H9 (cell line): ENCODE measurements around the gene ELFN2. TPM values are rescaled to one million over a fixed set of nuclear protein-coding genes. Genes with fewer than 3 reads are reported as not detected.

Experiments
- DNase-seq: peaks from one replicate; pipeline ENCODE4 v3.0.0-alpha.2; 2017
- H2AFZ ChIP-seq: one replicate; pipeline ENCODE4 v1.6.1; 2013; ENCODE audit warnings: mild to moderate bottlenecking, low read length, control low read depth, moderate library complexity
- H2AK5ac ChIP-seq: 2 replicates; pipeline ENCODE4 v1.6.1; 2013; ENCODE audit warnings: low read length, control low read depth, mixed read lengths; ENCODE audit not compliant: insufficient read length
- H2BK120ac ChIP-seq: one replicate; pipeline ENCODE4 v1.6.1; 2013; ENCODE audit warnings: low read depth, mild to moderate bottlenecking, low read length, control low read depth, inconsistent platforms; ENCODE audit not compliant: poor library complexity, severe bottlenecking
- H2BK12ac ChIP-seq: 2 replicates; pipeline ENCODE4 v1.6.1; 2013; ENCODE audit warnings: low read length, control low read depth, mixed read lengths, low read depth; ENCODE audit not compliant: insufficient read length
- H2BK15ac ChIP-seq: 2 replicates; pipeline ENCODE4 v1.6.1; 2013; ENCODE audit warnings: low read depth, low read length, control low read depth
- H2BK20ac ChIP-seq: one replicate; pipeline ENCODE4 v1.6.1; 2013; ENCODE audit warnings: low read depth, mild to moderate bottlenecking, low read length, control low read depth, inconsistent platforms; ENCODE audit not compliant: poor library complexity, severe bottlenecking
- H2BK5ac ChIP-seq: 2 replicates; pipeline ENCODE4 v1.6.1; 2013; ENCODE audit warnings: low read length, control low read depth, mixed read lengths; ENCODE audit not compliant: insufficient read length
- H3K14ac ChIP-seq: 2 replicates; pipeline ENCODE4 v1.6.1; 2013; ENCODE audit warnings: low read length, control low read depth; ENCODE audit not compliant: insufficient read depth
- H3K18ac ChIP-seq: 2 replicates; pipeline ENCODE4 v1.6.1; 2013; ENCODE audit warnings: low read depth, mild to moderate bottlenecking, mixed read lengths, low read length, control low read depth; ENCODE audit not compliant: insufficient read length
- H3K23ac ChIP-seq: 2 replicates; pipeline ENCODE4 v1.6.1; 2013; ENCODE audit warnings: low read length, control low read depth, mixed read lengths, low read depth; ENCODE audit not compliant: insufficient read length
- H3K23me2 ChIP-seq: 2 replicates; pipeline ENCODE4 v1.6.1; 2013; ENCODE audit warnings: low read depth, mild to moderate bottlenecking, mixed read lengths, low read length, control low read depth; ENCODE audit not compliant: insufficient read length, poor library complexity, severe bottlenecking
- H3K27ac ChIP-seq: 2 replicates; pipeline ENCODE4 v1.5.1; 2013; ENCODE audit warnings: low read length, control low read depth, mixed read lengths, low read depth; ENCODE audit not compliant: insufficient read length
- H3K27me3 ChIP-seq: 2 replicates; pipeline ENCODE4 v1.6.1; 2013; ENCODE audit warnings: low read length, control low read depth, inconsistent platforms; ENCODE audit not compliant: insufficient read depth
- H3K4ac ChIP-seq: 2 replicates; pipeline ENCODE4 v1.6.1; 2013; ENCODE audit warnings: low read depth, mild to moderate bottlenecking, control low read depth, inconsistent platforms, low read length, moderate library complexity
- H3K4me1 ChIP-seq: 2 replicates; pipeline ENCODE4 v1.6.1; 2013; ENCODE audit warnings: low read length, control low read depth, inconsistent platforms; ENCODE audit not compliant: insufficient read depth
- H3K4me2 ChIP-seq: 2 replicates; pipeline ENCODE4 v1.6.1; 2013; ENCODE audit warnings: low read length, control low read depth, mixed read lengths; ENCODE audit not compliant: insufficient read length, insufficient read depth
- H3K56ac ChIP-seq: 2 replicates; pipeline ENCODE4 v1.6.1; 2013; ENCODE audit warnings: low read depth, mild to moderate bottlenecking, mixed read lengths, low read length, control low read depth; ENCODE audit not compliant: insufficient read length
- H3K79me1 ChIP-seq: 2 replicates; pipeline ENCODE4 v1.6.1; 2013; ENCODE audit warnings: low read depth, mild to moderate bottlenecking, moderate library complexity, low read length, control low read depth, inconsistent platforms; ENCODE audit not compliant: insufficient read depth, poor library complexity, severe bottlenecking
- H3K79me2 ChIP-seq: 2 replicates; pipeline ENCODE4 v1.6.1; 2013; ENCODE audit warnings: low read length, control low read depth, inconsistent platforms; ENCODE audit not compliant: insufficient read depth
- H3K9ac ChIP-seq: 2 replicates; pipeline ENCODE4 v1.6.1; 2013; ENCODE audit warnings: low read length, control low read depth, mixed read lengths; ENCODE audit not compliant: insufficient read length; ENCODE audit errors: extremely low read depth
- H3K9me3 ChIP-seq: one replicate; pipeline ENCODE4 v1.6.1; 2013; ENCODE audit warnings: low read depth, low read length, inconsistent platforms; ENCODE audit not compliant: control insufficient read depth
- H3T11ph ChIP-seq: one replicate; pipeline ENCODE4 v1.6.1; 2013; ENCODE audit warnings: mild to moderate bottlenecking, low read length, control low read depth, inconsistent platforms
- H4K20me1 ChIP-seq: one replicate; pipeline ENCODE4 v1.6.1; 2013; ENCODE audit not compliant: control insufficient read depth, insufficient read length, insufficient read depth
- H4K5ac ChIP-seq: 2 replicates; pipeline ENCODE4 v1.6.1; 2013; ENCODE audit warnings: low read depth, mild to moderate bottlenecking, mixed read lengths, low read length, control low read depth; ENCODE audit not compliant: insufficient read length
- H4K8ac ChIP-seq: replicated peaks from 2 replicates; pipeline ENCODE4 v1.6.1; 2013; ENCODE audit warnings: low read length, control low read depth, mixed read lengths, low read depth; ENCODE audit not compliant: insufficient read length
- H4K91ac ChIP-seq: 2 replicates; pipeline ENCODE4 v1.6.1; 2013; ENCODE audit warnings: low read depth, mild to moderate bottlenecking, moderate library complexity, mixed read lengths, low read length, control low read depth; ENCODE audit not compliant: insufficient read length
- H3K27ac Mint-ChIP-seq, 3 experiments: 2 replicates in 2 of 3; 3 replicates in 1 of 3; pipeline ENCODE4 v1.8.0; 2020 to 2021; ENCODE audit warnings: mixed read lengths in 3 of 3, mild to moderate bottlenecking in 1 of 3, moderate library complexity in 1 of 3
- H3K27me3 Mint-ChIP-seq: 2 replicates; pipeline ENCODE4 v1.8.0; 2021; ENCODE audit warnings: low read depth, mild to moderate bottlenecking, moderate library complexity, mixed read lengths
- H3K36me3 Mint-ChIP-seq, 3 experiments: 2 replicates in 2 of 3; 3 replicates in 1 of 3; pipeline ENCODE4 v1.8.0; 2020 to 2021; ENCODE audit warnings: low read depth in 3 of 3, mixed read lengths in 3 of 3; ENCODE audit not compliant: insufficient read depth in 1 of 3
- H3K4me1 Mint-ChIP-seq, 2 experiments: 2 replicates each; pipeline ENCODE4 v1.8.0; 2020; ENCODE audit warnings: mixed read lengths in 2 of 2
- H3K4me3 Mint-ChIP-seq, 2 experiments: 2 replicates in 1 of 2; 3 replicates in 1 of 2; pipeline ENCODE4 v1.8.0; 2020 to 2021; ENCODE audit warnings: mild to moderate bottlenecking in 2 of 2, mixed read lengths in 2 of 2, moderate library complexity in 1 of 2
- H3K9me3 Mint-ChIP-seq, 2 experiments: 2 replicates in 1 of 2; 3 replicates in 1 of 2; pipeline ENCODE4 v1.8.0; 2020; ENCODE audit warnings: mild to moderate bottlenecking in 2 of 2, mixed read lengths in 2 of 2, moderate library complexity in 1 of 2
- CTCF ChIP-seq: fragments of 200-600 bp; sonication (generic); conservative IDR thresholded peaks from 3 replicates; pipeline ENCODE4 v1.8.0; 2021; ENCODE audit warnings: antibody characterized with exemption, mild to moderate bottlenecking
- WGBS: extraction: QIAGEN DNeasy Blood & Tissue Kit; methylation state at CpG from one replicate; pipeline ENCODE4 v1.1.7; 2013; ENCODE audit warnings: missing lambda C conversion rate, low lambda C conversion rate, mixed read lengths; ENCODE audit not compliant: insufficient read length; ENCODE audit errors: extremely low coverage; 5-methylcytosine and 5-hydroxymethylcytosine counted together
- total RNA-seq: library from RNA; stranded (reverse); gene quantifications from 2 replicates; pipeline ENCODE4 v1.2.1, GENCODE V29; 2021

The ELFN2 gene
- total RNA-seq, 1 experiment from 2014 or later = 0.70 TPM

- no peak overlapping the region for H2BK15ac ChIP-seq
- H2AFZ ChIP-seq = no peak overlapping the region
- no peak overlapping the region for H2BK120ac ChIP-seq
- H4K8ac ChIP-seq = no peak overlapping the region
- Mint-ChIP-seq H3K27ac (no peak overlapping the region), H3K9me3 (no peaks in the 10 kb centered on the region), H3K36me3 (no peaks in the 10 kb centered on the region), H3K4me1 (peaks cover 9 to 28% of the 10 kb centered on the region in 2 experiments), H3K4me3 (no peak overlapping the region), H3K27me3 (peaks cover 6% of the 10 kb centered on the region)
- H2BK12ac ChIP-seq = no peak overlapping the region
- H3T11ph ChIP-seq = no peak overlapping the region
- H3K56ac ChIP-seq = no peak overlapping the region
- H3K18ac ChIP-seq = no peak overlapping the region
- no peak overlapping the region for H3K4me2 ChIP-seq
- H4K91ac ChIP-seq = no peak overlapping the region
- no peak overlapping the region for H2BK5ac ChIP-seq
- no peak overlapping the region for H3K23ac ChIP-seq
- H2BK20ac ChIP-seq = no peak overlapping the region
- no peak for DNase-seq
- H4K20me1 ChIP-seq = no peaks in the 10 kb centered on the region
- H3K27me3 ChIP-seq = no peaks in the 10 kb centered on the region
- no peaks in the 10 kb centered on the region for H3K79me2 ChIP-seq
- no peaks in the 10 kb centered on the region for H3K9me3 ChIP-seq
- H2AK5ac ChIP-seq = no peak overlapping the region
- no peak overlapping the region for H3K27ac ChIP-seq
- no peaks in the 10 kb centered on the region for H3K79me1 ChIP-seq
- H4K5ac ChIP-seq = no peak overlapping the region
- no peak overlapping the region for H3K14ac ChIP-seq
- H3K23me2 ChIP-seq = no peaks in the 10 kb centered on the region
- no CpG with 5 or more reads among the region's 8 CpGs for WGBS
- no peak overlapping the region for H3K9ac ChIP-seq
- H3K4me1 ChIP-seq = peaks cover 3% of the 10 kb centered on the region; the same call in 1 of the 2 replicates
- no peak overlapping the region for H3K4ac ChIP-seq
- no peak for TF ChIP-seq CTCF
Observed at GRCh38 chr22:37371491-37371890, 55.8 kb downstream of the ELFN2 start.
